HEK293 (cell line): ENCODE results near the gene DIDO1.

Experiments used
- IKZF3 ChIP-seq: fragments of 450-650 bp; IDR thresholded peaks from 2 replicates; pipeline ENCODE4 v1.5.0; 2018; ENCODE audit warnings: missing biosample characterization, mild to moderate bottlenecking, missing genetic modification characterization, moderate library complexity
- KLF7 ChIP-seq: fragments of 450-650 bp; formaldehyde crosslinking; IDR thresholded peaks from 2 replicates; pipeline ENCODE4 v1.5.1; 2016; ENCODE audit warnings: missing biosample characterization, missing genetic modification characterization, borderline replicate concordance
- MYNN ChIP-seq: fragments of 450-650 bp; formaldehyde crosslinking; IDR thresholded peaks from 2 replicates; pipeline ENCODE4 v1.5.1; 2016; ENCODE audit warnings: missing biosample characterization, missing genetic modification characterization, borderline replicate concordance
- SCRT2 ChIP-seq: fragments of 450-650 bp; formaldehyde crosslinking; IDR thresholded peaks from 2 replicates; pipeline ENCODE4 v1.5.1; 2016; ENCODE audit warnings: missing biosample characterization, missing genetic modification characterization
- SETDB1 ChIP-seq: IDR thresholded peaks from one replicate; pipeline ENCODE4 v1.6.1; 2017; ENCODE audit warnings: mild to moderate bottlenecking, low read length, moderate library complexity, mixed read lengths; ENCODE audit not compliant: insufficient read length
- ZBTB21 ChIP-seq: fragments of 450-650 bp; formaldehyde crosslinking; IDR thresholded peaks from 2 replicates; pipeline ENCODE4 v1.5.1; 2017; ENCODE audit warnings: missing biosample characterization, missing genetic modification characterization
- ZBTB8A ChIP-seq: fragments of 450-650 bp; formaldehyde crosslinking; IDR thresholded peaks from 2 replicates; pipeline ENCODE4 v1.5.1; 2016; ENCODE audit warnings: missing biosample characterization, missing genetic modification characterization
- ZFP41 ChIP-seq: fragments of 450-650 bp; formaldehyde crosslinking; IDR thresholded peaks from 2 replicates; pipeline ENCODE4 v1.5.1; 2016; ENCODE audit warnings: missing biosample characterization, missing genetic modification characterization, borderline replicate concordance
- ZNF174 ChIP-seq: fragments of 450-650 bp; formaldehyde crosslinking; IDR thresholded peaks from 2 replicates; pipeline ENCODE4 v1.5.0; 2017; ENCODE audit warnings: missing biosample characterization, mild to moderate bottlenecking, missing genetic modification characterization
- ZNF214 ChIP-seq: fragments of 450-650 bp; formaldehyde crosslinking; IDR thresholded peaks from 2 replicates; pipeline ENCODE4 v1.5.1; 2017; ENCODE audit warnings: missing biosample characterization, mild to moderate bottlenecking, missing genetic modification characterization, borderline replicate concordance
- ZNF350 ChIP-seq: fragments of 450-650 bp; formaldehyde crosslinking; IDR thresholded peaks from 2 replicates; pipeline ENCODE4 v1.5.0; 2017; ENCODE audit warnings: missing biosample characterization, mild to moderate bottlenecking, missing genetic modification characterization
- ZNF366 ChIP-seq: fragments of 450-650 bp; formaldehyde crosslinking; conservative IDR thresholded peaks from 2 replicates; pipeline ENCODE4 v1.5.1; 2016; ENCODE audit warnings: missing biosample characterization, missing genetic modification characterization
- ZNF394 ChIP-seq: fragments of 450-650 bp; formaldehyde crosslinking; IDR thresholded peaks from 2 replicates; pipeline ENCODE4 v1.5.1; 2016; ENCODE audit warnings: missing biosample characterization, missing genetic modification characterization, mild to moderate bottlenecking, moderate library complexity, borderline replicate concordance
- ZNF423 ChIP-seq: fragments of 450-650 bp; formaldehyde crosslinking; IDR thresholded peaks from 2 replicates; pipeline ENCODE4 v1.5.1; 2016; ENCODE audit warnings: missing biosample characterization, missing genetic modification characterization
- ZNF510 ChIP-seq: fragments of 450-650 bp; formaldehyde crosslinking; IDR thresholded peaks from 2 replicates; pipeline ENCODE4 v1.5.1; 2018; ENCODE audit warnings: mild to moderate bottlenecking, missing genetic modification characterization, missing biosample characterization; ENCODE audit not compliant: insufficient replicate concordance
- ZNF785 ChIP-seq: fragments of 450-650 bp; formaldehyde crosslinking; IDR thresholded peaks from 2 replicates; pipeline ENCODE4 v1.5.1; 2016; ENCODE audit warnings: missing biosample characterization, missing genetic modification characterization
- ZNF791 ChIP-seq: fragments of 450-650 bp; formaldehyde crosslinking; IDR thresholded peaks from 2 replicates; pipeline ENCODE4 v1.5.1; 2016; ENCODE audit warnings: missing biosample characterization, missing genetic modification characterization
- TF ChIP-seq, protein P1 (sequence below): fragments of 450-650 bp; formaldehyde crosslinking; IDR thresholded peaks from 2 replicates; pipeline ENCODE4 v1.5.1; 2016; ENCODE audit warnings: missing biosample characterization, missing genetic modification characterization
- TF ChIP-seq, protein P2 (sequence below): fragments of 450-650 bp; formaldehyde crosslinking; optimal IDR thresholded peaks from 2 replicates; pipeline ENCODE3; 2016; ENCODE audit warnings: missing biosample characterization, mild to moderate bottlenecking, missing genetic modification characterization
- TF ChIP-seq, protein P3 (sequence below): fragments of 450-650 bp; formaldehyde crosslinking; IDR thresholded peaks from 2 replicates; pipeline ENCODE4 v1.5.1; 2016; ENCODE audit warnings: missing biosample characterization, missing genetic modification characterization
- TF ChIP-seq, protein P4 (sequence below): fragments of 450-650 bp; formaldehyde crosslinking; IDR thresholded peaks from 2 replicates; pipeline ENCODE4 v1.5.1; 2017; ENCODE audit warnings: missing biosample characterization, missing genetic modification characterization
- TF ChIP-seq, protein P5 (sequence below): fragments of 450-650 bp; formaldehyde crosslinking; IDR thresholded peaks from 2 replicates; pipeline ENCODE4 v1.5.1; 2016; ENCODE audit warnings: missing biosample characterization, missing genetic modification characterization
- TF ChIP-seq, protein P6 (sequence below): fragments of 450-650 bp; formaldehyde crosslinking; IDR thresholded peaks from 2 replicates; pipeline ENCODE4 v1.5.1; 2016; ENCODE audit warnings: missing biosample characterization, missing genetic modification characterization, low read depth
- TF ChIP-seq, protein P7 (sequence below): fragments of 450-650 bp; formaldehyde crosslinking; IDR thresholded peaks from 2 replicates; pipeline ENCODE4 v1.5.1; 2016; ENCODE audit warnings: missing biosample characterization, missing genetic modification characterization

DIDO1 gene

DNA sequence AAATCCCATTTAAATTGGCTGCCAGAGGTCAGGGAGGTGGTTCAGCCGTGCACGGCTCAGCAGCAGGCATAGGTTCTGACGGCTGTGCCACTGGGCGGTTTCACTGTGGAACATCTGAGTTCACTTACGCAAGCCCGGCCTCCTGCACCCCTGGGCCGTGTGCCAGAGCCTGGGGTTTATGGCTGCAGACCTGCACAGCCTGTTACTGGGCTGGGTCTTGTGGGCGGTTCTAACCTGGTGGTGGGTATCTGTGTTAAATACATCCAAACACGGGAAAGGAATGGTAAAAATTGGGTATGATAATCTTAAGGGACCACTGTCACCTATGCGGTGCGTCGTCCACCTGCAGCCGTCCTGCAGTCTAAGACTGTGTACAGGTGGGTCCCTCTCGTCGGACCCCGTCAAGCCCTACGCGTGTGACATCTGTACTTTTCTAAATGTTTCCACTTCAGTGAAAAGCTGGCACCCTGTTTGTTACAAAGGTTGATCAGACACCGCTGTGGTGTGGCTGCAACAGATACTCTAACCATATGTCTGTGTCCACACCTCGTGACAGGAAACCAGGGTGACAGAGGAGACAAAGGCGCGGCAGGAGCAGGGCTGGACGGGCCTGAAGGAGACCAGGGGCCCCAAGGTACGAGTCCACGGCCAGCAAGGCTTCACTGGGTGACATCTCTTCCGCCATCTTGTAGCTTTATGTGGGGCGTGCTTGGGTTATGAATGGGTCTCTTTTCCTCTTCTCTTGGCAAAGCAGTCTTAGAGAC lies 88.0 kb downstream of the DIDO1 start (continued):
- TF ChIP-seq SCRT2 (tag by site-specific recombination) (peak; percentile 71), KLF7 (tag by site-specific recombination) (no peak), ZNF350 (tag by site-specific recombination) (no peak), ZNF366 (tag by site-specific recombination) (no peak), ZNF791 (tag by site-specific recombination) (no peak), ZNF785 (tag by site-specific recombination) (no peak), ZNF510 (tag by site-specific recombination) (no peak), ZBTB8A (tag by site-specific recombination) (peak; percentile 94), ZNF423 (tag by site-specific recombination) (peak; percentile 57), ZNF174 (tag by site-specific recombination) (no peak), ZBTB21 (tag by site-specific recombination) (0 out of 2 replicates have a peak, but pooled peaks have one; percentile 10), SETDB1 (no peak), ZFP41 (no peak), MYNN (tag by site-specific recombination) (no peak), ZNF214 (tag by site-specific recombination) (no peak), IKZF3 (tag by site-specific recombination) (no peak), ZNF394 (tag by site-specific recombination) (no peak)
- TF ChIP-seq, protein P1, sequence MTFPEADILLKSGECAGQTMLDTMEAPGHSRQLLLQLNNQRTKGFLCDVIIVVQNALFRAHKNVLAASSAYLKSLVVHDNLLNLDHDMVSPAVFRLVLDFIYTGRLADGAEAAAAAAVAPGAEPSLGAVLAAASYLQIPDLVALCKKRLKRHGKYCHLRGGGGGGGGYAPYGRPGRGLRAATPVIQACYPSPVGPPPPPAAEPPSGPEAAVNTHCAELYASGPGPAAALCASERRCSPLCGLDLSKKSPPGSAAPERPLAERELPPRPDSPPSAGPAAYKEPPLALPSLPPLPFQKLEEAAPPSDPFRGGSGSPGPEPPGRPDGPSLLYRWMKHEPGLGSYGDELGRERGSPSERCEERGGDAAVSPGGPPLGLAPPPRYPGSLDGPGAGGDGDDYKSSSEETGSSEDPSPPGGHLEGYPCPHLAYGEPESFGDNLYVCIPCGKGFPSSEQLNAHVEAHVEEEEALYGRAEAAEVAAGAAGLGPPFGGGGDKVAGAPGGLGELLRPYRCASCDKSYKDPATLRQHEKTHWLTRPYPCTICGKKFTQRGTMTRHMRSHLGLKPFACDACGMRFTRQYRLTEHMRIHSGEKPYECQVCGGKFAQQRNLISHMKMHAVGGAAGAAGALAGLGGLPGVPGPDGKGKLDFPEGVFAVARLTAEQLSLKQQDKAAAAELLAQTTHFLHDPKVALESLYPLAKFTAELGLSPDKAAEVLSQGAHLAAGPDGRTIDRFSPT, result no peak
- TF ChIP-seq, protein P2, sequence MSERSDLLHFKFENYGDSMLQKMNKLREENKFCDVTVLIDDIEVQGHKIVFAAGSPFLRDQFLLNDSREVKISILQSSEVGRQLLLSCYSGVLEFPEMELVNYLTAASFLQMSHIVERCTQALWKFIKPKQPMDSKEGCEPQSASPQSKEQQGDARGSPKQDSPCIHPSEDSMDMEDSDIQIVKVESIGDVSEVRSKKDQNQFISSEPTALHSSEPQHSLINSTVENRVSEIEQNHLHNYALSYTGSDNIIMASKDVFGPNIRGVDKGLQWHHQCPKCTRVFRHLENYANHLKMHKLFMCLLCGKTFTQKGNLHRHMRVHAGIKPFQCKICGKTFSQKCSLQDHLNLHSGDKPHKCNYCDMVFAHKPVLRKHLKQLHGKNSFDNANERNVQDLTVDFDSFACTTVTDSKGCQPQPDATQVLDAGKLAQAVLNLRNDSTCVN, result peak; percentile 21
- TF ChIP-seq, protein P3, sequence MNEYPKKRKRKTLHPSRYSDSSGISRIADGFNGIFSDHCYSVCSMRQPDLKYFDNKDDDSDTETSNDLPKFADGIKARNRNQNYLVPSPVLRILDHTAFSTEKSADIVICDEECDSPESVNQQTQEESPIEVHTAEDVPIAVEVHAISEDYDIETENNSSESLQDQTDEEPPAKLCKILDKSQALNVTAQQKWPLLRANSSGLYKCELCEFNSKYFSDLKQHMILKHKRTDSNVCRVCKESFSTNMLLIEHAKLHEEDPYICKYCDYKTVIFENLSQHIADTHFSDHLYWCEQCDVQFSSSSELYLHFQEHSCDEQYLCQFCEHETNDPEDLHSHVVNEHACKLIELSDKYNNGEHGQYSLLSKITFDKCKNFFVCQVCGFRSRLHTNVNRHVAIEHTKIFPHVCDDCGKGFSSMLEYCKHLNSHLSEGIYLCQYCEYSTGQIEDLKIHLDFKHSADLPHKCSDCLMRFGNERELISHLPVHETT, result no peak
- TF ChIP-seq, protein P4, sequence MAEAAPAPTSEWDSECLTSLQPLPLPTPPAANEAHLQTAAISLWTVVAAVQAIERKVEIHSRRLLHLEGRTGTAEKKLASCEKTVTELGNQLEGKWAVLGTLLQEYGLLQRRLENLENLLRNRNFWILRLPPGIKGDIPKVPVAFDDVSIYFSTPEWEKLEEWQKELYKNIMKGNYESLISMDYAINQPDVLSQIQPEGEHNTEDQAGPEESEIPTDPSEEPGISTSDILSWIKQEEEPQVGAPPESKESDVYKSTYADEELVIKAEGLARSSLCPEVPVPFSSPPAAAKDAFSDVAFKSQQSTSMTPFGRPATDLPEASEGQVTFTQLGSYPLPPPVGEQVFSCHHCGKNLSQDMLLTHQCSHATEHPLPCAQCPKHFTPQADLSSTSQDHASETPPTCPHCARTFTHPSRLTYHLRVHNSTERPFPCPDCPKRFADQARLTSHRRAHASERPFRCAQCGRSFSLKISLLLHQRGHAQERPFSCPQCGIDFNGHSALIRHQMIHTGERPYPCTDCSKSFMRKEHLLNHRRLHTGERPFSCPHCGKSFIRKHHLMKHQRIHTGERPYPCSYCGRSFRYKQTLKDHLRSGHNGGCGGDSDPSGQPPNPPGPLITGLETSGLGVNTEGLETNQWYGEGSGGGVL, result no peak
- TF ChIP-seq, protein P5, sequence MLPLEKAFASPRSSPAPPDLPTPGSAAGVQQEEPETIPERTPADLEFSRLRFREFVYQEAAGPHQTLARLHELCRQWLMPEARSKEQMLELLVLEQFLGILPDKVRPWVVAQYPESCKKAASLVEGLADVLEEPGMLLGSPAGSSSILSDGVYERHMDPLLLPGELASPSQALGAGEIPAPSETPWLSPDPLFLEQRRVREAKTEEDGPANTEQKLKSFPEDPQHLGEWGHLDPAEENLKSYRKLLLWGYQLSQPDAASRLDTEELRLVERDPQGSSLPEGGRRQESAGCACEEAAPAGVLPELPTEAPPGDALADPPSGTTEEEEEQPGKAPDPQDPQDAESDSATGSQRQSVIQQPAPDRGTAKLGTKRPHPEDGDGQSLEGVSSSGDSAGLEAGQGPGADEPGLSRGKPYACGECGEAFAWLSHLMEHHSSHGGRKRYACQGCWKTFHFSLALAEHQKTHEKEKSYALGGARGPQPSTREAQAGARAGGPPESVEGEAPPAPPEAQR (tag by site-specific recombination), result no peak
- TF ChIP-seq, protein P6, sequence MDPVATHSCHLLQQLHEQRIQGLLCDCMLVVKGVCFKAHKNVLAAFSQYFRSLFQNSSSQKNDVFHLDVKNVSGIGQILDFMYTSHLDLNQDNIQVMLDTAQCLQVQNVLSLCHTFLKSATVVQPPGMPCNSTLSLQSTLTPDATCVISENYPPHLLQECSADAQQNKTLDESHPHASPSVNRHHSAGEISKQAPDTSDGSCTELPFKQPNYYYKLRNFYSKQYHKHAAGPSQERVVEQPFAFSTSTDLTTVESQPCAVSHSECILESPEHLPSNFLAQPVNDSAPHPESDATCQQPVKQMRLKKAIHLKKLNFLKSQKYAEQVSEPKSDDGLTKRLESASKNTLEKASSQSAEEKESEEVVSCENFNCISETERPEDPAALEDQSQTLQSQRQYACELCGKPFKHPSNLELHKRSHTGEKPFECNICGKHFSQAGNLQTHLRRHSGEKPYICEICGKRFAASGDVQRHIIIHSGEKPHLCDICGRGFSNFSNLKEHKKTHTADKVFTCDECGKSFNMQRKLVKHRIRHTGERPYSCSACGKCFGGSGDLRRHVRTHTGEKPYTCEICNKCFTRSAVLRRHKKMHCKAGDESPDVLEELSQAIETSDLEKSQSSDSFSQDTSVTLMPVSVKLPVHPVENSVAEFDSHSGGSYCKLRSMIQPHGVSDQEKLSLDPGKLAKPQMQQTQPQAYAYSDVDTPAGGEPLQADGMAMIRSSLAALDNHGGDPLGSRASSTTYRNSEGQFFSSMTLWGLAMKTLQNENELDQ, result no peak
- TF ChIP-seq, protein P7, sequence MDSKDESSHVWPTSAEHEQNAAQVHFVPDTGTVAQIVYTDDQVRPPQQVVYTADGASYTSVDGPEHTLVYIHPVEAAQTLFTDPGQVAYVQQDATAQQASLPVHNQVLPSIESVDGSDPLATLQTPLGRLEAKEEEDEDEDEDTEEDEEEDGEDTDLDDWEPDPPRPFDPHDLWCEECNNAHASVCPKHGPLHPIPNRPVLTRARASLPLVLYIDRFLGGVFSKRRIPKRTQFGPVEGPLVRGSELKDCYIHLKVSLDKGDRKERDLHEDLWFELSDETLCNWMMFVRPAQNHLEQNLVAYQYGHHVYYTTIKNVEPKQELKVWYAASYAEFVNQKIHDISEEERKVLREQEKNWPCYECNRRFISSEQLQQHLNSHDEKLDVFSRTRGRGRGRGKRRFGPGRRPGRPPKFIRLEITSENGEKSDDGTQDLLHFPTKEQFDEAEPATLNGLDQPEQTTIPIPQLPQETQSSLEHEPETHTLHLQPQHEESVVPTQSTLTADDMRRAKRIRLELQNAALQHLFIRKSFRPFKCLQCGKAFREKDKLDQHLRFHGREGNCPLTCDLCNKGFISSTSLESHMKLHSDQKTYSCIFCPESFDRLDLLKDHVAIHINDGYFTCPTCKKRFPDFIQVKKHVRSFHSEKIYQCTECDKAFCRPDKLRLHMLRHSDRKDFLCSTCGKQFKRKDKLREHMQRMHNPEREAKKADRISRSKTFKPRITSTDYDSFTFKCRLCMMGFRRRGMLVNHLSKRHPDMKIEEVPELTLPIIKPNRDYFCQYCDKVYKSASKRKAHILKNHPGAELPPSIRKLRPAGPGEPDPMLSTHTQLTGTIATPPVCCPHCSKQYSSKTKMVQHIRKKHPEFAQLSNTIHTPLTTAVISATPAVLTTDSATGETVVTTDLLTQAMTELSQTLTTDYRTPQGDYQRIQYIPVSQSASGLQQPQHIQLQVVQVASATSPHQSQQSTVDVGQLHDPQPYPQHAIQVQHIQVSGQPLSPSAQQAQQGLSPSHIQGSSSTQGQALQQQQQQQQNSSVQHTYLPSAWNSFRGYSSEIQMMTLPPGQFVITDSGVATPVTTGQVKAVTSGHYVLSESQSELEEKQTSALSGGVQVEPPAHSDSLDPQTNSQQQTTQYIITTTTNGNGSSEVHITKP (tag by site-specific recombination), result peak; percentile 79
